COLO668 (cell line): Measurements from ENCODE around the gene TMEM167A.

Experiments
- DNase-seq: peaks from one replicate; lab custom pipeline; 2025; ENCODE audit not compliant: unreplicated experiment; lab: John Stamatoyannopoulos, UW

Gene TMEM167A

GRCh38 chr5:83035373-83036100, 41.7 kb downstream of the TMEM167A start:
- DNase-seq, result no peak

- no peak for DNase-seq
Observed at GRCh38 chr5:83034528-83035207, 42.5 kb downstream of the TMEM167A start.

- no peak for DNase-seq
Observed at GRCh38 chr5:83034036-83034435, 43.2 kb downstream of the TMEM167A start.

- no peak for DNase-seq
Observed at GRCh38 chr5:83031381-83031780, 45.8 kb downstream of the TMEM167A start.

- no peak for DNase-seq
Observed at GRCh38 chr5:83029912-83030311, 47.3 kb downstream of the TMEM167A start.

GRCh38 chr5:83026930-83027687, 50.1 kb downstream of the TMEM167A start:
- DNase-seq, result no peak

- DNase-seq, result no peak
Observed at GRCh38 chr5:83026516-83026915, 50.7 kb downstream of the TMEM167A start.

GRCh38 chr5:83025690-83026478, 51.3 kb downstream of the TMEM167A start:
- DNase-seq, result no peak

- no peak for DNase-seq
Observed at GRCh38 chr5:83022334-83022733, 54.9 kb downstream of the TMEM167A start.

- no peak for DNase-seq
Observed at GRCh38 chr5:83015676-83016075, 61.5 kb downstream of the TMEM167A start.

- no peak for DNase-seq
Observed at GRCh38 chr5:83011985-83012384, 65.2 kb downstream of the TMEM167A start.

GRCh38 chr5:83009408-83009807, 67.8 kb downstream of the TMEM167A start:
- DNase-seq, result no peak

GRCh38 chr5:83007755-83008154, 69.4 kb downstream of the TMEM167A start:
- no peak for DNase-seq

GRCh38 chr5:83006683-83007283, 70.4 kb downstream of the TMEM167A start:
- no peak for DNase-seq

- no peak for DNase-seq
Observed at GRCh38 chr5:83003791-83004190, 73.4 kb downstream of the TMEM167A start.
